ENCODE data around the gene MED27. TPM values are rescaled to one million over a fixed set of nuclear protein-coding genes. Genes with fewer than 3 reads are reported as not detected.
A peak's percentile ranks its signal among the peaks of the same experiment; 100 is the strongest.

The MED27 gene
- total RNA-seq, 1 experiment from 2014 or later: 24.4 TPM

GRCh38 chr9:131959056-131959455 lies 120.6 kb downstream of the MED27 start:
- no TSS peak for BruUV-seq (replicated peaks)

GRCh38 chr9:131954299-131954698 lies 125.4 kb downstream of the MED27 start:
- no TSS peak for BruUV-seq (replicated peaks)
- in situ Hi-C loops (cut with HindIII; ENCODE audit: low pct_unique_long_range_greater_than_20kb, low sequenced_read_pairs): no loop called here
- Histone ChIP-seq H3K4me3 (ENCODE audit: low read depth in 2 of 2, low read length in 2 of 2) (no peak overlapping the region), H3K36me3 (ENCODE audit: control insufficient read depth, insufficient read depth, low read length) (no peaks in the 10 kb centered on the region), H3K4me1 (ENCODE audit: control insufficient read depth, insufficient read depth, low read length) (no peaks in the 10 kb centered on the region), H3K27me3 (ENCODE audit: control insufficient read depth, insufficient read depth, low read length) (no peaks in the 10 kb centered on the region), H3K9me3 (ENCODE audit: control insufficient read depth, insufficient read depth, low read depth, low read length) (no peaks in the 10 kb centered on the region), H3K27ac (ENCODE audit: low read length) (no peak overlapping the region)
- POLR2A ChIA-PET: no interaction called here
- TF ChIP-seq CTCF (IDR thresholded peaks at IDR 0.05): peak; percentile 63
- TF ChIP-seq REST (IDR thresholded peaks at IDR 0.05; ENCODE audit: insufficient read depth in 1 of 2, low read depth in 2 of 2, low read length in 1 of 2): no peak
- no peak for DNase-seq (ENCODE audit: low read depth, low spot score)
- CTCF ChIA-PET: no interaction called here
- no peak for ATAC-seq
- intact Hi-C loops (cut with micrococcal nuclease; ENCODE audit: unreplicated experiment): no loop called here

More at GRCh38 chr9:131959056-131959455, 120.6 kb downstream of the MED27 start:
- TF ChIP-seq REST (IDR thresholded peaks at IDR 0.05; ENCODE audit: insufficient read depth in 1 of 2, low read depth in 2 of 2, low read length in 1 of 2): no peak
- TF ChIP-seq SIN3A (IDR thresholded peaks at IDR 0.05; ENCODE audit: borderline replicate concordance, insufficient read depth, low read depth, low read length): no peak
- TF ChIP-seq CTCF (IDR thresholded peaks at IDR 0.05): no peak
- no peak for TF ChIP-seq POLR2AphosphoS5 (IDR thresholded peaks at IDR 0.05; ENCODE audit: low read depth, low read length)
- TF ChIP-seq TCF7L2 (IDR thresholded peaks at IDR 0.05; ENCODE audit: low read depth, low read length): no peak
- no peaks in the 10 kb centered on the region for H3K27me3 ChIP-seq (ENCODE audit: control insufficient read depth, insufficient read depth, low read length)
- no peaks in the 10 kb centered on the region for H3K4me1 ChIP-seq (ENCODE audit: control insufficient read depth, insufficient read depth, low read length)
- ChIA-PET CTCF (no interaction called here), POLR2A (no interaction called here)
- H3K4me3 ChIP-seq (ENCODE audit: low read depth in 2 of 2, low read length in 2 of 2): no peak overlapping the region
- ATAC-seq (no peak), DNase-seq (ENCODE audit: low read depth, low spot score) (no peak)
- no peaks in the 10 kb centered on the region for H3K36me3 ChIP-seq (ENCODE audit: control insufficient read depth, insufficient read depth, low read length)
- in situ Hi-C loops (cut with HindIII; ENCODE audit: low pct_unique_long_range_greater_than_20kb, low sequenced_read_pairs) (no loop called here), intact Hi-C loops (cut with micrococcal nuclease; ENCODE audit: unreplicated experiment) (no loop called here)
- H3K9me3 ChIP-seq (ENCODE audit: control insufficient read depth, insufficient read depth, low read depth, low read length): no peaks in the 10 kb centered on the region
- no peak overlapping the region for H3K27ac ChIP-seq (ENCODE audit: low read length)

Data from Panc1 (cell line).